H1 (cell line): Measurements from ENCODE around the gene FBXO21. TPM values are rescaled to one million over a fixed set of nuclear protein-coding genes. Genes with fewer than 3 reads are reported as not detected.

Experiments
- ASH2L ChIP-seq: fragments of 200-600, 300-600 bp; sonication (generic); IDR thresholded peaks from one replicate; pipeline ENCODE4 v1.7.1; 2017; ENCODE audit warnings: low read length
- EGR1 ChIP-seq: IDR thresholded peaks from 2 replicates; pipeline ENCODE4 v1.6.1; 2011; ENCODE audit warnings: low read depth, low read length, borderline replicate concordance
- POLR2AphosphoS5 ChIP-seq: IDR thresholded peaks from 2 replicates; pipeline ENCODE4 v1.6.1; 2011; ENCODE audit warnings: low read depth, low read length
- TCF12 ChIP-seq: IDR thresholded peaks from 2 replicates; pipeline ENCODE4 v1.6.1; 2011; ENCODE audit warnings: low read depth, mild to moderate bottlenecking, low read length
- polyA plus RNA-seq, 7 experiments: library from polyadenylated mRNA; depleted of rRNA in 3 of 7; stranded (reverse) in 5 of 7; unstranded in 2 of 7; fragments of >200 nt in 5 of 7; fragments of 200-250 nt in 2 of 7; gene quantifications; 1 replicate in 5 of 7; 2 replicates in 1 of 7; 4 replicates in 1 of 7; pipeline versions ENCODE4 v1.2.1 to v1.2.3, GENCODE V29; 2011 to 2013; ENCODE audit warnings: missing spikeins in 2 of 7, mixed read lengths in 2 of 7
- total RNA-seq: library from RNA; stranded (reverse); fragmentation: NEBNext Ultra II Directional; extraction: Animal tissue kit (Norgen Biotek cat#: 25700); gene quantifications from 2 replicates; pipeline ENCODE4 v1.2.1, GENCODE V29; 2021

Gene FBXO21
- total and polyA plus RNA-seq, 2 of the 8 experiments (the other 6 are each of a cell fraction or from before 2014, with no cell fraction given), result 57.0 to 80.6 TPM

DNA sequence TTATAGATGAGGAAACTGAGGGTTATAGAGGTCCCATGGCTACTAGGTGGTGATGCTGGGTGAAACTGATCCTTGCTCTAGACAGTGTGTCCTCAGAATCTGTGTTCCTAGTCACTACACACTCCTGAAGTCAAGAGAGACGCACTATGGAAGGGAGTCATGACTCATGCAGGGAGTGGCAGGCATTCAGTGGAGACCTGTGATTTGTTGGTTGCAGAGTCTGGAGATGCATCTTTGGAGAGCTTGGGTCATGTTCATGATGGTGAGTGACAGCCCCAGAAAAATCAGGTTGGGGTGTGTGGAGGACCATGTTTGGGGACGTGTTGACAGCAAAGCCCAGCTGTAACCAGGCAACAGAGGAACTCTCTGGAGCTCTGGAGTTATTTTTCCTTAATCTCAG lies 38.0 kb upstream of the FBXO21 start (continued):
- TF ChIP-seq EGR1 (no peak), POLR2AphosphoS5 (no peak), TCF12 (no peak), ASH2L (no peak)
